ENCODE measurements around the gene SAG. TPM values are rescaled to one million over a fixed set of nuclear protein-coding genes. Genes with fewer than 3 reads are reported as not detected.

The SAG gene
- total RNA-seq, 2 experiments from 2014 or later = 0.32 TPM; not detected in 1

DNA sequence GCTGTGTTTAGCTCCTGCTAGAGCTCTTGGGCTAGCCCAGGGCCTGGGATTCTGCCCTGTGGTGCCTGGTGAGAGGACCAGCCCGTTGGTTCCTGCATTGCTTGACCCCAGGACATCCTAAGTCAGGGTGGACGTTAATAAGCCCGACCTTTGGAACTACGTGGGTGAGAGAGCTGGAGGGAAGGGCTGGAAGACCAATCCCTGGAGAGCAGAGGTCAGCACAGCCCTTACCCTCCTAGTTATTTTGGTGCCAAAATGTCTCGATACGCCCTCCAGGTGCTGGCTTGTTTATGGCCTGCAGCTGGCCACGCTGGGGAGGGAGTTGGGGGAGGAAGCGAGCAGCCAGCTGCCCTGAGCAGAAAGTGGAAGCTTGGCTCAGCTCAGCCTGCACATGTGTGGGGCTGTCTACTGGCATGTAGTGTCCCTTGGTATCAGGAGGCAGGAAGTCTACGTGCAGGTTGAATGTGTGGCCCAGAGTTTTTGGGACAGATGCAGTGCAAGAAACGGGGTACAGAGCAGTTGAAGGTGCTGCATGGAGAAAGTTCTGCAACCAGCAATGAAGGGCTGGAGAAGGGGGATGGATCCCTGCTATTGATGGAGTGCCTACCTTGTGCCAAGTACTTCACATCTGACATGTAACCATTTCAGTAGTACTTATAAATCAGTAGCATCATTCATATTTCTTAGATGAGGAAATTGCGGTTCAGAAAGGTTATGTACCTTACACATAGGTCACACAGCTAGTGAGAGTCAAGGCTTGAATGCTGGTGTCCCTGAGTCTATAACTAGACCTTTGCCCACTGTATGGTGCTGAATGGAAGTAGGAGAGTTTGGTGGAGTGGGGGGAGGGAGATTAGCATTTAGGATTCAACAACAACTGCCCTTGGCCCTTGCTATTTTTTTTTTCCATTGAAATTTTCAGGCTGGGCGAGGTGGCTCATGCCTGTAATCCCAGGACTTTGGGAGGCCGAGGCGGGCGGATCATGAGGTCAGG is 41.7 kb downstream of the SAG start:
- peak overlapping the region; percentile 29 for H3K27ac ChIP-seq (ENCODE audit: low read depth, low read length, poor library complexity, severe bottlenecking)
- peak; percentile 91 for DNase-seq (ENCODE audit: low spot score)
- POLR2A ChIA-PET = interaction anchor here (0.6 to 1.2 kb wide), 8 partner anchors 12 to 1576 kb away, joined by 3 to 4 read pairs (median 3); no protein-coding TSS in a partner anchor

DNA sequence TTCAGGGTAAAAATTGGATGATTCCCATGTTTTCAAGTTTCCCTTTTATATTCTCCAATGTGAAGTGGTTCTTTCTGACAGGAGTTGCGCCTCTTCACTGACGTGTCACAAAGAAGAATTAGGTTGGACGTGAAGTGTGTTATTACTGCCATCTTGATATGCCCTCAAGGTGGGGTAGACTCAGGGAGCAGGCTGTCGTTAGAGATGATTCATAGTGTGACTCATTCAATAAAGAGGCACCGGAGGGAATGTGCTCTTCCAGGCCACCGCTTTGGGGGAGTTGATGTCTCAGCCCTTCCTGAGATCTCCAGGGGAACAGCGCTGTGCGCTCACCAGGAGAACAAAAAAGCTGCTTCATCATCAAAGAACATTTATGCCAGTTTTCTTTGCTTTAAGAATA is 43.1 kb downstream of the SAG start:
- ChIA-PET POLR2A (interaction anchor here (0.6 kb wide), 2 partner anchors 11 to 583 kb away, joined by 3 read pairs; no protein-coding TSS in a partner anchor), CTCF (ENCODE audit: unreplicated experiment) (no interaction called here)
- Histone ChIP-seq H2AFZ (ENCODE audit: low read length) (no peak overlapping the region), H3K4me2 (ENCODE audit: low read length) (no peak overlapping the region), H3K4me3 (ENCODE audit: low read depth, low read length, poor library complexity, severe bottlenecking) (no peak overlapping the region), H4K20me1 (ENCODE audit: insufficient read depth, low read length) (peaks cover 4% of the 10 kb centered on the region; the same call in 1 of the 2 replicates), H3K9me2 (ENCODE audit: insufficient read depth, low read length) (no peaks in the 10 kb centered on the region), H3K36me3 (ENCODE audit: insufficient read depth, low read length) (peaks cover 4% of the 10 kb centered on the region; the same call in 1 of the 2 replicates), H3K79me2 (ENCODE audit: insufficient read depth, low read depth, low read length) (peaks cover 9% of the 10 kb centered on the region), H3K4me1 (ENCODE audit: insufficient read depth, low read length, poor library complexity, severe bottlenecking) (peaks cover 38% of the 10 kb centered on the region), H3K9me3 (ENCODE audit: low read length) (no peaks in the 10 kb centered on the region), H3K27ac (ENCODE audit: low read depth, low read length, poor library complexity, severe bottlenecking) (no peak overlapping the region)
- intact Hi-C loops (cut with micrococcal nuclease; ENCODE audit: unreplicated experiment) = loop anchor here (10.0 kb wide), 1 partner anchor 266 kb away; no protein-coding TSS in a partner anchor
- no peak for TF ChIP-seq CTCF (conservative IDR thresholded peaks at IDR 0.05; ENCODE audit: low read length)
- no TSS peak for BruUV-seq (replicated peaks)
- DNase-seq (ENCODE audit: low spot score) = no peak

More for the DNA sequence above, 41.7 kb downstream of the SAG start:
- intact Hi-C loops (cut with micrococcal nuclease; ENCODE audit: unreplicated experiment) = loop anchor here (1.0 to 5.0 kb wide), 2 partner anchors 18 to 33 kb away; no protein-coding TSS in a partner anchor
- Histone ChIP-seq H3K9me2 (ENCODE audit: insufficient read depth, low read length) (no peaks in the 10 kb centered on the region), H3K4me3 (ENCODE audit: low read depth, low read length, poor library complexity, severe bottlenecking) (peak overlapping the region; percentile 23), H3K79me2 (ENCODE audit: insufficient read depth, low read depth, low read length) (no peaks in the 10 kb centered on the region), H3K9me3 (ENCODE audit: low read length) (no peaks in the 10 kb centered on the region), H3K36me3 (ENCODE audit: insufficient read depth, low read length) (no peaks in the 10 kb centered on the region; the same call in 1 of the 2 replicates), H3K4me2 (ENCODE audit: low read length) (peak overlapping the region; percentile 62), H2AFZ (ENCODE audit: low read length) (0 out of 2 replicates have a peak overlapping the region, but pooled peaks have one; percentile 2), H3K4me1 (ENCODE audit: insufficient read depth, low read length, poor library complexity, severe bottlenecking) (peaks cover 38% of the 10 kb centered on the region), H4K20me1 (ENCODE audit: insufficient read depth, low read length) (no peaks in the 10 kb centered on the region)
- CTCF ChIA-PET (ENCODE audit: unreplicated experiment) = interaction anchor here (0.5 to 1.6 kb wide), 4 partner anchors 29 to 71 kb away, joined by 3 read pairs; no protein-coding TSS in a partner anchor
- no peak for TF ChIP-seq CTCF (conservative IDR thresholded peaks at IDR 0.05; ENCODE audit: low read length)
- no peak for TF ChIP-seq EZH2phosphoT487 (IDR thresholded peaks at IDR 0.05; ENCODE audit: borderline replicate concordance, low read depth, low read length)
- BruUV-seq (replicated peaks) = no TSS peak

Data from OCI-LY7 (cell line).